Panc1 (cell line): Measurements from ENCODE around the gene NCAPD3. TPM values are rescaled to one million over a fixed set of nuclear protein-coding genes. Genes with fewer than 3 reads are reported as not detected.

Experiments
- ATAC-seq: fragments of 200-7000 bp; cut with Tn5 transposase; 2 replicates; pipeline ENCODE4 v1.9.1; 2020; ENCODE audit warnings: mild to moderate bottlenecking, moderate library complexity
- BruUV-seq: library from RNA; stranded (reverse); fragments of 400-500 nt; replicated peaks from 2 replicates; lab custom pipeline; 2021; lab: Mats Ljungman, UMichigan
- CTCF ChIA-PET: fragments of 300-600 bp; sonication (Branson Sonifier 250); formaldehyde crosslinking; loops from one replicate; lab custom pipeline; 2022; ENCODE audit warnings: antibody characterized with exemption; lab: Charles Lee
- POLR2A ChIA-PET: fragments of 300-600 bp; sonication (Branson Sonifier 250); formaldehyde crosslinking; loops from one replicate; lab custom pipeline; 2022; ENCODE audit warnings: antibody characterized with exemption; lab: Charles Lee
- DNase-seq: peaks from one replicate; pipeline ENCODE4 v3.0.0-alpha.2; 2010; ENCODE audit warnings: low read depth, low spot score
- H3K27ac ChIP-seq: 2 replicates; pipeline ENCODE4 v1.5.1; 2011; ENCODE audit warnings: mild to moderate bottlenecking, low read length, inconsistent platforms
- H3K27me3 ChIP-seq: fragments of 200-500 bp; sonication (Bioruptor generic); 2 replicates; pipeline ENCODE4 v1.6.0; 2014; ENCODE audit warnings: low read length, inconsistent platforms; ENCODE audit not compliant: control insufficient read depth, insufficient read depth
- H3K36me3 ChIP-seq: fragments of 200-500 bp; sonication (Bioruptor generic); 2 replicates; pipeline ENCODE4 v1.5.1; 2014; ENCODE audit warnings: inconsistent platforms, mild to moderate bottlenecking, low read length, moderate library complexity; ENCODE audit not compliant: control insufficient read depth, insufficient read depth
- H3K4me1 ChIP-seq: 2 replicates; pipeline ENCODE4 v1.5.1; 2011; ENCODE audit warnings: inconsistent platforms, mild to moderate bottlenecking, low read length, moderate library complexity; ENCODE audit not compliant: control insufficient read depth, insufficient read depth
- H3K4me3 ChIP-seq, 2 experiments: 2 replicates each; pipeline ENCODE4 v1.5.1; 2011 to 2012; ENCODE audit warnings: low read depth in 2 of 2, low read length in 2 of 2, mild to moderate bottlenecking in 2 of 2, inconsistent platforms in 1 of 2, moderate library complexity in 1 of 2
- H3K9me3 ChIP-seq: fragments of 200-500 bp; sonication (Bioruptor generic); 2 replicates; pipeline ENCODE4 v1.5.1; 2014; ENCODE audit warnings: low read depth, mild to moderate bottlenecking, inconsistent platforms, low read length, moderate library complexity; ENCODE audit not compliant: control insufficient read depth, insufficient read depth
- CTCF ChIP-seq: fragments of 450-650 bp; IDR thresholded peaks from 2 replicates; pipeline ENCODE4 v1.5.1; 2017; ENCODE audit warnings: mild to moderate bottlenecking
- POLR2AphosphoS5 ChIP-seq: IDR thresholded peaks from 2 replicates; pipeline ENCODE4 v1.6.1; 2012; ENCODE audit warnings: mild to moderate bottlenecking, low read depth, low read length, moderate library complexity
- REST ChIP-seq, 2 experiments: IDR thresholded peaks; 2 replicates each; pipeline ENCODE4 v1.6.1; 2011 to 2012; ENCODE audit warnings: low read depth in 2 of 2, control low read depth in 1 of 2, low read length in 1 of 2, mild to moderate bottlenecking in 1 of 2, moderate library complexity in 1 of 2; ENCODE audit not compliant: insufficient read depth in 1 of 2
- SIN3A ChIP-seq: IDR thresholded peaks from 2 replicates; pipeline ENCODE4 v1.6.1; 2012; ENCODE audit warnings: low read depth, mild to moderate bottlenecking, low read length, moderate library complexity, borderline replicate concordance; ENCODE audit not compliant: insufficient read depth
- TCF7L2 ChIP-seq: IDR thresholded peaks from 2 replicates; pipeline ENCODE4 v1.6.1; 2011; ENCODE audit warnings: mild to moderate bottlenecking, low read depth, low read length, inconsistent platforms
- in situ Hi-C: cut with HindIII; loops from 2 replicates; pipeline ENCODE4 v1.10.0; 2016; ENCODE audit warnings: low sequenced_read_pairs, low pct_unique_long_range_greater_than_20kb
- intact Hi-C: fragments of 100-400 bp; cut with micrococcal nuclease; formaldehyde crosslinking; loops from one replicate; pipeline ENCODE4 v1.10.0; 2022; ENCODE audit not compliant: unreplicated experiment
- total RNA-seq: library from RNA; stranded (reverse); gene quantifications from one replicate; pipeline ENCODE4 v1.2.1, GENCODE V29; 2021; ENCODE audit not compliant: unreplicated experiment

NCAPD3 gene
- total RNA-seq, 1 experiment from 2014 or later, result 75.9 TPM

- CTCF ChIA-PET, result no interaction called here
- H3K36me3 ChIP-seq, result peaks cover 29% of the 10 kb centered on the region
Observed at GRCh38 chr11:134216816-134217215, 7.0 kb downstream of the NCAPD3 start.

GRCh38 chr11:134215836-134216235 is 7.9 kb downstream of the NCAPD3 start:
- no peaks in the 10 kb centered on the region for H3K9me3 ChIP-seq
- intact Hi-C loops (no loop called here), in situ Hi-C loops (no loop called here)
- no peaks in the 10 kb centered on the region for H3K4me1 ChIP-seq
- H3K4me3 ChIP-seq, result no peak overlapping the region
- H3K27me3 ChIP-seq, result no peaks in the 10 kb centered on the region
- DNase-seq (no peak), ATAC-seq (no peak)
- peaks cover 33% of the 10 kb centered on the region for H3K36me3 ChIP-seq
- no peak overlapping the region for H3K27ac ChIP-seq
- TF ChIP-seq SIN3A (no peak), POLR2AphosphoS5 (no peak), CTCF (no peak), REST (IDR thresholded peaks at IDR 0.05; ENCODE audit: insufficient read depth in 1 of 2, low read depth in 2 of 2, low read length in 1 of 2) (no peak), TCF7L2 (no peak)
- POLR2A ChIA-PET, result no interaction called here
- BruUV-seq, result no TSS peak
- CTCF ChIA-PET, result no interaction called here

More at GRCh38 chr11:134216816-134217215, 7.0 kb downstream of the NCAPD3 start:
- Histone ChIP-seq H3K4me3 (no peak overlapping the region), H3K27me3 (no peaks in the 10 kb centered on the region), H3K9me3 (no peaks in the 10 kb centered on the region), H3K27ac (no peak overlapping the region), H3K4me1 (no peaks in the 10 kb centered on the region)
- intact Hi-C loops (no loop called here), in situ Hi-C loops (no loop called here)
- TF ChIP-seq POLR2AphosphoS5 (no peak), CTCF (no peak), REST (IDR thresholded peaks at IDR 0.05; ENCODE audit: insufficient read depth in 1 of 2, low read depth in 2 of 2, low read length in 1 of 2) (no peak), TCF7L2 (no peak), SIN3A (no peak)
- no TSS peak for BruUV-seq
- POLR2A ChIA-PET, result no interaction called here
- DNase-seq (no peak), ATAC-seq (no peak)
